Stomach smooth muscle (tissue), 2 donors: ENCODE measurements around the gene FDX2.
A peak's percentile ranks its signal among the peaks of the same experiment; 100 is the strongest.

Experiments
- H3K27ac ChIP-seq: one replicate; pipeline ENCODE4 v1.7.0; 2013; ENCODE audit warnings: mild to moderate bottlenecking, low read length, inconsistent platforms
- H3K27me3 ChIP-seq, 2 donors: one replicate each; pipeline ENCODE4 v1.7.0; 2013; ENCODE audit warnings: low read length in 2 of 2; ENCODE audit not compliant: insufficient read depth in 2 of 2, control insufficient read depth in 1 of 2
- H3K36me3 ChIP-seq, 2 donors: one replicate each; pipeline ENCODE4 v1.7.0; 2013; ENCODE audit warnings: low read length in 2 of 2; ENCODE audit not compliant: control insufficient read depth in 2 of 2, insufficient read depth in 2 of 2
- H3K4me1 ChIP-seq: one replicate; pipeline ENCODE4 v1.7.0; 2013; ENCODE audit warnings: low read length; ENCODE audit not compliant: control insufficient read depth, insufficient read depth
- H3K4me3 ChIP-seq, 2 donors: one replicate each; pipeline ENCODE4 v1.7.0; 2013; ENCODE audit warnings: low read length in 2 of 2
- H3K9ac ChIP-seq, 2 donors: one replicate each; pipeline ENCODE4 v1.7.0; 2013; ENCODE audit warnings: low read length in 2 of 2, mild to moderate bottlenecking in 1 of 2
- H3K9me3 ChIP-seq, 2 donors: one replicate each; pipeline ENCODE4 v1.7.0; 2013; ENCODE audit warnings: low read length in 2 of 2; ENCODE audit not compliant: control insufficient read depth in 2 of 2
- donor health status: healthy.
- donor health status: Pancreatic carcinoma.

FDX2 gene

GRCh38 chr19:10332158-10332964 is 16.5 kb upstream of the FDX2 start:
- Histone ChIP-seq H3K27ac (peak overlapping the region; percentile 82), H3K9ac (peak overlapping the region; percentile 54 to 75)

GRCh38 chr19:10329555-10329954 is 13.7 kb upstream of the FDX2 start:
- no peak overlapping the region for H3K27ac ChIP-seq
- peaks cover 40 to 41% of the 10 kb centered on the region in 2 donors for H3K36me3 ChIP-seq
- H3K4me1 ChIP-seq = peaks cover 24% of the 10 kb centered on the region
- H3K9me3 ChIP-seq = no peaks in the 10 kb centered on the region
- no peaks in the 10 kb centered on the region for H3K27me3 ChIP-seq
- H3K9ac ChIP-seq = no peak overlapping the region
- no peak overlapping the region for H3K4me3 ChIP-seq

More at GRCh38 chr19:10332158-10332964, 16.5 kb upstream of the FDX2 start:
- Histone ChIP-seq H3K36me3 (peaks cover 27 to 28% of the 10 kb centered on the region in 2 donors), H3K9me3 (no peaks in the 10 kb centered on the region), H3K4me3 (peak overlapping the region; percentile 88 to 89), H3K27me3 (no peaks in the 10 kb centered on the region), H3K4me1 (peaks cover 31% of the 10 kb centered on the region)

GRCh38 chr19:10328558-10329429 is 13.0 kb upstream of the FDX2 start:
- no peaks in the 10 kb centered on the region for H3K9me3 ChIP-seq
- H3K4me1 ChIP-seq = peaks cover 16% of the 10 kb centered on the region
- H3K36me3 ChIP-seq = peaks cover 40 to 42% of the 10 kb centered on the region in 2 donors
- H3K27me3 ChIP-seq = no peaks in the 10 kb centered on the region
- no peak overlapping the region for H3K27ac ChIP-seq
- no peak overlapping the region for H3K4me3 ChIP-seq
- no peak overlapping the region for H3K9ac ChIP-seq

- Histone ChIP-seq H3K9me3 (no peaks in the 10 kb centered on the region), H3K27me3 (no peaks in the 10 kb centered on the region), H3K4me3 (no peak overlapping the region), H3K4me1 (peaks cover 12% of the 10 kb centered on the region), H3K36me3 (peaks cover 42 to 46% of the 10 kb centered on the region in 2 donors), H3K9ac (no peak overlapping the region), H3K27ac (no peak overlapping the region)
Measured at GRCh38 chr19:10327793-10328192, 12.0 kb upstream of the FDX2 start.

- peaks cover 53 to 58% of the 10 kb centered on the region in 2 donors for H3K36me3 ChIP-seq
Measured at GRCh38 chr19:10325732-10326131, 9.9 kb upstream of the FDX2 start.

GRCh38 chr19:10321874-10322835 is 6.3 kb upstream of the FDX2 start:
- Histone ChIP-seq H3K27me3 (no peaks in the 10 kb centered on the region), H3K4me3 (no peak overlapping the region), H3K27ac (no peak overlapping the region), H3K36me3 (peaks cover 40 to 49% of the 10 kb centered on the region in 2 donors), H3K4me1 (no peaks in the 10 kb centered on the region), H3K9me3 (no peaks in the 10 kb centered on the region), H3K9ac (no peak overlapping the region)

More at GRCh38 chr19:10325732-10326131, 9.9 kb upstream of the FDX2 start:
- Histone ChIP-seq H3K27me3 (no peaks in the 10 kb centered on the region), H3K4me1 (no peaks in the 10 kb centered on the region), H3K9ac (no peak overlapping the region), H3K27ac (no peak overlapping the region), H3K4me3 (no peak overlapping the region), H3K9me3 (no peaks in the 10 kb centered on the region)

GRCh38 chr19:10321417-10321797 is 5.6 kb upstream of the FDX2 start:
- Histone ChIP-seq H3K9ac (no peak overlapping the region), H3K9me3 (no peaks in the 10 kb centered on the region), H3K4me3 (no peak overlapping the region), H3K27ac (no peak overlapping the region), H3K27me3 (no peaks in the 10 kb centered on the region), H3K36me3 (peaks cover 37 to 50% of the 10 kb centered on the region in 2 donors), H3K4me1 (no peaks in the 10 kb centered on the region)

- no peaks in the 10 kb centered on the region for H3K27me3 ChIP-seq
- H3K4me3 ChIP-seq = no peak overlapping the region
- no peaks in the 10 kb centered on the region for H3K9me3 ChIP-seq
- H3K9ac ChIP-seq = no peak overlapping the region
- H3K27ac ChIP-seq = no peak overlapping the region
- H3K4me1 ChIP-seq = peaks cover 6% of the 10 kb centered on the region
- peaks cover 34 to 48% of the 10 kb centered on the region in 2 donors for H3K36me3 ChIP-seq
Measured at GRCh38 chr19:10320602-10321416, 5.0 kb upstream of the FDX2 start.

- no peak overlapping the region for H3K4me3 ChIP-seq
- no peak overlapping the region for H3K27ac ChIP-seq
- no peak overlapping the region for H3K9ac ChIP-seq
- H3K27me3 ChIP-seq = no peaks in the 10 kb centered on the region
- no peaks in the 10 kb centered on the region for H3K9me3 ChIP-seq
- peaks cover 27 to 45% of the 10 kb centered on the region in 2 donors for H3K36me3 ChIP-seq
- peaks cover 12% of the 10 kb centered on the region for H3K4me1 ChIP-seq
Measured at GRCh38 chr19:10318807-10319682, 3.2 kb upstream of the FDX2 start.
